HL-60 (cell line): ENCODE data around the gene SETD1B.

Experiments
- DNase-seq, 2 experiments: peaks; one replicate each; pipeline ENCODE4 v3.0.0-alpha.2; 2010 to 2020; ENCODE audit warnings: low read depth in 1 of 2, low spot score in 1 of 2
- H3K27ac ChIP-seq: fragments of 250-450 bp; sonication (Bioruptor Pico); replicated peaks from 2 replicates; pipeline ENCODE4 v1.5.1; 2020; ENCODE audit warnings: mild to moderate bottlenecking, moderate library complexity
- H3K27me3 ChIP-seq: fragments of 250-450 bp; sonication (Bioruptor Pico); 2 replicates; pipeline ENCODE4 v1.5.1; 2021; ENCODE audit warnings: mild to moderate bottlenecking, moderate library complexity; ENCODE audit not compliant: insufficient read depth, poor library complexity, severe bottlenecking
- H3K4me3 ChIP-seq: replicated peaks from 2 replicates; pipeline ENCODE4 v1.5.1; 2011; ENCODE audit warnings: mild to moderate bottlenecking, control low read depth, low read length; ENCODE audit not compliant: insufficient read depth
- GABPA ChIP-seq: IDR thresholded peaks from 2 replicates; pipeline ENCODE4 v1.6.1; 2012; ENCODE audit warnings: low read depth
- POLR2AphosphoS5 ChIP-seq: IDR thresholded peaks from 2 replicates; pipeline ENCODE4 v1.6.1; 2012; ENCODE audit warnings: low read depth
- REST ChIP-seq: IDR thresholded peaks from 2 replicates; pipeline ENCODE4 v1.6.1; 2012; ENCODE audit warnings: low read depth; ENCODE audit not compliant: insufficient replicate concordance
- SPI1 ChIP-seq: IDR thresholded peaks from 2 replicates; pipeline ENCODE4 v1.6.1; 2012; ENCODE audit warnings: low read depth, mild to moderate bottlenecking, borderline replicate concordance
- TF ChIP-seq, protein P1 (sequence below): IDR thresholded peaks from one replicate; pipeline ENCODE4 v1.5.1; 2011; ENCODE audit warnings: low read length, control low read depth, inconsistent platforms; ENCODE audit not compliant: insufficient read depth

Gene SETD1B

GRCh38 chr12:121838126-121838525 lies 34.3 kb downstream of the SETD1B start:
- Histone ChIP-seq H3K27me3 (no peaks in the 10 kb centered on the region), H3K4me3 (no peak overlapping the region), H3K27ac (no peak overlapping the region)
- no peak for DNase-seq
- TF ChIP-seq POLR2AphosphoS5 (no peak), REST (no peak), SPI1 (no peak), GABPA (no peak)
- TF ChIP-seq, protein P1, sequence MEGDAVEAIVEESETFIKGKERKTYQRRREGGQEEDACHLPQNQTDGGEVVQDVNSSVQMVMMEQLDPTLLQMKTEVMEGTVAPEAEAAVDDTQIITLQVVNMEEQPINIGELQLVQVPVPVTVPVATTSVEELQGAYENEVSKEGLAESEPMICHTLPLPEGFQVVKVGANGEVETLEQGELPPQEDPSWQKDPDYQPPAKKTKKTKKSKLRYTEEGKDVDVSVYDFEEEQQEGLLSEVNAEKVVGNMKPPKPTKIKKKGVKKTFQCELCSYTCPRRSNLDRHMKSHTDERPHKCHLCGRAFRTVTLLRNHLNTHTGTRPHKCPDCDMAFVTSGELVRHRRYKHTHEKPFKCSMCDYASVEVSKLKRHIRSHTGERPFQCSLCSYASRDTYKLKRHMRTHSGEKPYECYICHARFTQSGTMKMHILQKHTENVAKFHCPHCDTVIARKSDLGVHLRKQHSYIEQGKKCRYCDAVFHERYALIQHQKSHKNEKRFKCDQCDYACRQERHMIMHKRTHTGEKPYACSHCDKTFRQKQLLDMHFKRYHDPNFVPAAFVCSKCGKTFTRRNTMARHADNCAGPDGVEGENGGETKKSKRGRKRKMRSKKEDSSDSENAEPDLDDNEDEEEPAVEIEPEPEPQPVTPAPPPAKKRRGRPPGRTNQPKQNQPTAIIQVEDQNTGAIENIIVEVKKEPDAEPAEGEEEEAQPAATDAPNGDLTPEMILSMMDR = no peak

GRCh38 chr12:121839106-121839992 lies 35.5 kb downstream of the SETD1B start:
- peak overlapping the region; percentile 81 for H3K27ac ChIP-seq
- TF ChIP-seq REST (no peak), SPI1 (peak; percentile 74; the same call in 1 of the 2 replicates)
- H3K4me3 ChIP-seq = peak overlapping the region; percentile 88
- no peaks in the 10 kb centered on the region for H3K27me3 ChIP-seq
- peak; percentile 97 to 99 for DNase-seq

DNA sequence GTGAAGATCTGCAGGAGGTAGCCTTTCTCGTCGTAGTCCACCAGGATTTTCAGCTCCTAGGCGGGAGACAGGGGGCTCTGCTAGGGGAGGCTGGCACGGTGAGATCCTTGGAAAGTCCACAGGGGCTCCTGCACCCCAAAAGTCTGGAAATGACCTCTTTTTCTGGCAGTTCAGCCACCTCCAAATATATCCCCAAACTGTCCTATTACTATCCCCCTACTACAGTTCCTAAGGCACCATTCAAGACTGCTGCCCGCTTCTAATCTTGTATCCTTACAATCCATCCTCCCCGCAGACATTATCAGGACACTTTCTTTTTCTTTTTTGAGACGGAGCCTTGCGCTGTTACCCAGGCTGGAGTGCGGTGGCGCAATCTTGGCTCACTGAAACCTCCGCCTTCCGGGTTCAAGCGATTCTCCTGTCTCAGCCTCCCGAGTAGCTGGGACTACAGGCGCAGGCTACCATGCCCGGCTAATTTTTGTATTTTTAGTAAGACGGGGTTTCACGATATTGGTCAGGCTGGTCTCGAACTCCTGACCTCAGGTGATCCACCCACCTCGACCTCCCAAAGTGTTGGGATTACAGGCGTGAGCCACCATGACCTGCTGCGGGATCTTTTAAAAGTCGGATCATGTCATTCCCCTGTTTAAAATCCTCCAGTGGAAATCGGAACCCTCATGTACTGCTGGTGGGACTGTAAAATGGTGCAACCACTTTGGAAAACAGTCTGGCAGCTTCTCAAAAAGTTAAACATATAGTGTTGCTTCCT lies 36.4 kb downstream of the SETD1B start:
- peak in 1 of 2 experiments; percentile 82 for DNase-seq
- H3K4me3 ChIP-seq = peak overlapping the region; percentile 88
- peak overlapping the region; percentile 81 for H3K27ac ChIP-seq
- TF ChIP-seq SPI1 = no peak
- TF ChIP-seq, protein P1 = no peak
- no peak for TF ChIP-seq REST
- TF ChIP-seq GABPA = no peak
- no peak for TF ChIP-seq POLR2AphosphoS5
- H3K27me3 ChIP-seq = no peaks in the 10 kb centered on the region
